Ovary (tissue), 3 donors: ENCODE data around the gene SIK3.

ENCODE experiments used
- POLR2A ChIP-seq: fragments of 450-650 bp; IDR thresholded peaks from one replicate; pipeline ENCODE4 v1.6.1; 2017; ENCODE audit warnings: antibody characterized with exemption, mild to moderate bottlenecking, moderate library complexity
- TF ChIP-seq, protein P1 (sequence below), 3 donors: fragments of 450-650 bp in 2 of 3; fragments of 200-600 bp in 1 of 3; IDR thresholded peaks; one replicate each; pipeline versions ENCODE4 v1.5.1 to v1.8.0; 2016 to 2022; ENCODE audit warnings: antibody characterized with exemption in 3 of 3, mild to moderate bottlenecking in 1 of 3
- donor health status: DM: no; HTN: no; CAD: no.

DNA sequence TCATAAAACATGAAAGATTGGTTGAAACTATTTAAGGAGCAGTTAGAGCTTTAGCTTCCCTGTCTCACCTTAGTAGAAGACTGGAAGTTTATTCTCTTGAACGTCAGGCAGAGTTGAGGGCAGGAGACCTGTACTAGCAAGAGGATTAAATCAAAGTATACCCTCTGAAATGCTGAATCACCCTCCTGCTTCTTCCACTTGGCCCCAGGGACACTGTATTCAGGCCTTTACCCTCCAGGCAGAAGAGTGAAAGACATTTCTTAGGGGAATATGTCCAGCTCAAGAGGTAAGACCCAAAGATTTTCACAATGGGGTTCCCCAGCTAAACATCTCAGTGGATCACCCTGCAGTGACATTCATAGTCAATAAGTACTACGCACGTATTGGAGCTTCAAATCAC lies 287.0 kb downstream of the SIK3 start:
- TF ChIP-seq, protein P1, sequence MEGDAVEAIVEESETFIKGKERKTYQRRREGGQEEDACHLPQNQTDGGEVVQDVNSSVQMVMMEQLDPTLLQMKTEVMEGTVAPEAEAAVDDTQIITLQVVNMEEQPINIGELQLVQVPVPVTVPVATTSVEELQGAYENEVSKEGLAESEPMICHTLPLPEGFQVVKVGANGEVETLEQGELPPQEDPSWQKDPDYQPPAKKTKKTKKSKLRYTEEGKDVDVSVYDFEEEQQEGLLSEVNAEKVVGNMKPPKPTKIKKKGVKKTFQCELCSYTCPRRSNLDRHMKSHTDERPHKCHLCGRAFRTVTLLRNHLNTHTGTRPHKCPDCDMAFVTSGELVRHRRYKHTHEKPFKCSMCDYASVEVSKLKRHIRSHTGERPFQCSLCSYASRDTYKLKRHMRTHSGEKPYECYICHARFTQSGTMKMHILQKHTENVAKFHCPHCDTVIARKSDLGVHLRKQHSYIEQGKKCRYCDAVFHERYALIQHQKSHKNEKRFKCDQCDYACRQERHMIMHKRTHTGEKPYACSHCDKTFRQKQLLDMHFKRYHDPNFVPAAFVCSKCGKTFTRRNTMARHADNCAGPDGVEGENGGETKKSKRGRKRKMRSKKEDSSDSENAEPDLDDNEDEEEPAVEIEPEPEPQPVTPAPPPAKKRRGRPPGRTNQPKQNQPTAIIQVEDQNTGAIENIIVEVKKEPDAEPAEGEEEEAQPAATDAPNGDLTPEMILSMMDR (IDR thresholded peaks at IDR 0.05) = no peak
- TF ChIP-seq POLR2A = no peak
